ENCODE data around the gene TRIO. TPM values are rescaled to one million over a fixed set of nuclear protein-coding genes. Genes with fewer than 3 reads are reported as not detected.

Gene TRIO
- polyA plus RNA-seq, 1 of the 3 experiments (the other 2 are of a cell fraction), result 229 TPM

DNA sequence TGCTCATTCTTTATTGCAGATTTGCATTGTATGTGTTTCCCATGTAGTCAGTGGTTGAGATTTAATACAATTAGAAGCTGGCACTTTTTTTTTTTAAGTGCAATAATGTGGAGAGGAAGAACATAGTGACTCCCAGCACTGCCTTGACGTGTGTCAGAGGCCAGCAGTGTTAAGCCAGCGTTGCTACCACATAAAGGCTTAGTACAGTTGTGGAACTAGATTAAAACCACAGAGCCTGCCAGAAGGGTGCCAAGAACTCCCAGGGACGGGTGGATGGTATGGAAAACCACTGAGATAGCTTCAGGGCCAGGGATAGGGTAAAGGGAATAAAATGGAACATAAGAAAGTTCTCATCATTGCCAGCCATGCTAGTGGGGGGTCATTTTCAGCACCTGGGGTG, 142.9 kb downstream of the TRIO start:
- POLR2A ChIA-PET, result interaction anchor here (0.7 kb wide), 1 partner anchor 156 kb away, joined by 3 read pairs; no protein-coding TSS in a partner anchor
- no peak overlapping the region for H3K27ac ChIP-seq (ENCODE audit: low read depth in 2 of 2, low read length in 1 of 2)
- H3K79me2 ChIP-seq (ENCODE audit: insufficient read depth), result peaks cover 93% of the 10 kb centered on the region
- WGBS (ENCODE audit: low lambda C conversion rate), result 84% methylated on average over 3 of the region's 3 CpGs
- H2AFZ ChIP-seq (ENCODE audit: low read depth), result no peak overlapping the region
- CTCF ChIA-PET, result interaction anchor here (0.6 to 2.7 kb wide), 4 partner anchors 10 to 328 kb away, joined by 3 to 11 read pairs (median 3); no protein-coding TSS in a partner anchor
- H3K36me3 ChIP-seq (replicated peaks in 1 of 2; ENCODE audit: control insufficient read depth in 1 of 2, insufficient read depth in 2 of 2, low read length in 1 of 2), result peaks cover 42 to 73% of the 10 kb centered on the region in 2 experiments
- H3K4me3 ChIP-seq (ENCODE audit: low read depth in 2 of 2, low read length in 1 of 2), result no peak overlapping the region
- H4K20me1 ChIP-seq (ENCODE audit: insufficient read depth), result peaks cover 52% of the 10 kb centered on the region
- no peak for DNase-seq
- no peak overlapping the region for H3K9ac ChIP-seq
- peaks cover 4% of the 10 kb centered on the region for H3F3A ChIP-seq (replicated peaks; ENCODE audit: insufficient read depth)
- no peaks in the 10 kb centered on the region for H3K9me2 ChIP-seq
- no peaks in the 10 kb centered on the region for H3K9me3 ChIP-seq
- no peak overlapping the region for H3K4me2 ChIP-seq
- no peaks in the 10 kb centered on the region for H3K27me3 ChIP-seq (ENCODE audit: insufficient read depth)
- H3K4me1 ChIP-seq (ENCODE audit: control insufficient read depth in 1 of 2, insufficient read depth in 2 of 2, low read depth in 1 of 2, low read length in 1 of 2), result peaks cover 0 to 4% of the 10 kb centered on the region in 2 experiments; a peak in 2 of 4 replicates
- TF ChIP-seq FOXM1 (IDR thresholded peaks at IDR 0.05; ENCODE audit: low read depth) (no peak), GABPA (IDR thresholded peaks at IDR 0.05; ENCODE audit: low read depth) (no peak), RAD21 (IDR thresholded peaks at IDR 0.05; ENCODE audit: low read length) (no peak), EZH2phosphoT487 (IDR thresholded peaks at IDR 0.05; ENCODE audit: borderline replicate concordance, low read depth) (no peak), FOXJ3 (CRISPR knock-in tag; IDR thresholded peaks at IDR 0.05) (no peak), CHD2 (IDR thresholded peaks at IDR 0.05; ENCODE audit: low read length, partially characterized antibody) (no peak), EP300 (IDR thresholded peaks at IDR 0.05; ENCODE audit: borderline replicate concordance in 1 of 2, low read depth in 1 of 2, low read length in 1 of 2) (no peak), NRF1 (IDR thresholded peaks at IDR 0.05; ENCODE audit: low read depth, low read length) (no peak), YY1 (IDR thresholded peaks at IDR 0.05; ENCODE audit: low read depth) (no peak), CTCF (IDR thresholded peaks at IDR 0.05) (no peak), MEF2A (IDR thresholded peaks at IDR 0.05; ENCODE audit: borderline replicate concordance, low read depth) (no peak), NFIC (IDR thresholded peaks at IDR 0.05; ENCODE audit: borderline replicate concordance) (no peak), IRF3 (IDR thresholded peaks at IDR 0.05; ENCODE audit: low read depth, low read length) (no peak)
- TF ChIP-seq, protein P1, sequence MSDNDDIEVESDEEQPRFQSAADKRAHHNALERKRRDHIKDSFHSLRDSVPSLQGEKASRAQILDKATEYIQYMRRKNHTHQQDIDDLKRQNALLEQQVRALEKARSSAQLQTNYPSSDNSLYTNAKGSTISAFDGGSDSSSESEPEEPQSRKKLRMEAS (IDR thresholded peaks at IDR 0.05; ENCODE audit: low read depth), result no peak
- TF ChIP-seq, protein P2, sequence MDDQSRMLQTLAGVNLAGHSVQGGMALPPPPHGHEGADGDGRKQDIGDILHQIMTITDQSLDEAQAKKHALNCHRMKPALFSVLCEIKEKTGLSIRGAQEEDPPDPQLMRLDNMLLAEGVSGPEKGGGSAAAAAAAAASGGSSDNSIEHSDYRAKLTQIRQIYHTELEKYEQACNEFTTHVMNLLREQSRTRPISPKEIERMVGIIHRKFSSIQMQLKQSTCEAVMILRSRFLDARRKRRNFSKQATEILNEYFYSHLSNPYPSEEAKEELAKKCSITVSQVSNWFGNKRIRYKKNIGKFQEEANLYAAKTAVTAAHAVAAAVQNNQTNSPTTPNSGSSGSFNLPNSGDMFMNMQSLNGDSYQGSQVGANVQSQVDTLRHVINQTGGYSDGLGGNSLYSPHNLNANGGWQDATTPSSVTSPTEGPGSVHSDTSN (IDR thresholded peaks at IDR 0.05), result no peak
- TF ChIP-seq, protein P3, sequence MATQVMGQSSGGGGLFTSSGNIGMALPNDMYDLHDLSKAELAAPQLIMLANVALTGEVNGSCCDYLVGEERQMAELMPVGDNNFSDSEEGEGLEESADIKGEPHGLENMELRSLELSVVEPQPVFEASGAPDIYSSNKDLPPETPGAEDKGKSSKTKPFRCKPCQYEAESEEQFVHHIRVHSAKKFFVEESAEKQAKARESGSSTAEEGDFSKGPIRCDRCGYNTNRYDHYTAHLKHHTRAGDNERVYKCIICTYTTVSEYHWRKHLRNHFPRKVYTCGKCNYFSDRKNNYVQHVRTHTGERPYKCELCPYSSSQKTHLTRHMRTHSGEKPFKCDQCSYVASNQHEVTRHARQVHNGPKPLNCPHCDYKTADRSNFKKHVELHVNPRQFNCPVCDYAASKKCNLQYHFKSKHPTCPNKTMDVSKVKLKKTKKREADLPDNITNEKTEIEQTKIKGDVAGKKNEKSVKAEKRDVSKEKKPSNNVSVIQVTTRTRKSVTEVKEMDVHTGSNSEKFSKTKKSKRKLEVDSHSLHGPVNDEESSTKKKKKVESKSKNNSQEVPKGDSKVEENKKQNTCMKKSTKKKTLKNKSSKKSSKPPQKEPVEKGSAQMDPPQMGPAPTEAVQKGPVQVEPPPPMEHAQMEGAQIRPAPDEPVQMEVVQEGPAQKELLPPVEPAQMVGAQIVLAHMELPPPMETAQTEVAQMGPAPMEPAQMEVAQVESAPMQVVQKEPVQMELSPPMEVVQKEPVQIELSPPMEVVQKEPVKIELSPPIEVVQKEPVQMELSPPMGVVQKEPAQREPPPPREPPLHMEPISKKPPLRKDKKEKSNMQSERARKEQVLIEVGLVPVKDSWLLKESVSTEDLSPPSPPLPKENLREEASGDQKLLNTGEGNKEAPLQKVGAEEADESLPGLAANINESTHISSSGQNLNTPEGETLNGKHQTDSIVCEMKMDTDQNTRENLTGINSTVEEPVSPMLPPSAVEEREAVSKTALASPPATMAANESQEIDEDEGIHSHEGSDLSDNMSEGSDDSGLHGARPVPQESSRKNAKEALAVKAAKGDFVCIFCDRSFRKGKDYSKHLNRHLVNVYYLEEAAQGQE (IDR thresholded peaks at IDR 0.05; ENCODE audit: low read depth, low read length), result no peak
- TF ChIP-seq, protein P4, sequence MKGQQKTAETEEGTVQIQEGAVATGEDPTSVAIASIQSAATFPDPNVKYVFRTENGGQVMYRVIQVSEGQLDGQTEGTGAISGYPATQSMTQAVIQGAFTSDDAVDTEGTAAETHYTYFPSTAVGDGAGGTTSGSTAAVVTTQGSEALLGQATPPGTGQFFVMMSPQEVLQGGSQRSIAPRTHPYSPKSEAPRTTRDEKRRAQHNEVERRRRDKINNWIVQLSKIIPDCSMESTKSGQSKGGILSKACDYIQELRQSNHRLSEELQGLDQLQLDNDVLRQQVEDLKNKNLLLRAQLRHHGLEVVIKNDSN (IDR thresholded peaks at IDR 0.05; ENCODE audit: borderline replicate concordance, low read depth), result no peak
